Fibroblast of lung (primary cell): ENCODE data around the gene INS. TPM values are rescaled to one million over a fixed set of nuclear protein-coding genes. Genes with fewer than 3 reads are reported as not detected.
"Not testable (repeated sequence)": the region's sequence is repeated elsewhere in the genome, so short reads cannot be mapped to it uniquely, and the experiment has no call there.

ENCODE experiments used
- DNase-seq, 2 donors: peaks; one replicate each; pipeline versions ENCODE4 v3.0.0 to v3.0.0-alpha.2; 2010; ENCODE audit warnings: low read depth in 2 of 2
- H2AFZ ChIP-seq: 2 replicates; pipeline ENCODE4 v1.5.1; 2012; ENCODE audit warnings: low read length, control low read depth, inconsistent platforms
- H3K27ac ChIP-seq: 2 replicates; pipeline ENCODE4 v1.5.1; 2011; ENCODE audit warnings: low read length, control low read depth; ENCODE audit not compliant: insufficient read depth
- H3K27me3 ChIP-seq: 2 replicates; pipeline ENCODE4 v1.5.1; 2011; ENCODE audit warnings: mild to moderate bottlenecking, low read length; ENCODE audit not compliant: control insufficient read depth, insufficient read depth
- H3K36me3 ChIP-seq: 2 replicates; pipeline ENCODE4 v1.5.1; 2011; ENCODE audit warnings: low read length; ENCODE audit not compliant: control insufficient read depth, insufficient read depth
- H3K4me1 ChIP-seq: 2 replicates; pipeline ENCODE4 v1.5.1; 2011; ENCODE audit warnings: low read length; ENCODE audit not compliant: control insufficient read depth, insufficient read depth; ENCODE audit errors: extremely low read depth
- H3K4me2 ChIP-seq: 2 replicates; pipeline ENCODE4 v1.5.1; 2011; ENCODE audit warnings: low read length, control low read depth; ENCODE audit not compliant: insufficient read depth; ENCODE audit errors: extremely low read depth
- H3K4me3 ChIP-seq, 4 experiments: fragments of 200-600 bp in 1 of 4; sonication (generic) in 1 of 4; replicated peaks in 1 of 4; 2 replicates each; pipeline ENCODE4 v1.5.1; 2011 to 2016; ENCODE audit warnings: low read length in 4 of 4, low read depth in 3 of 4, mild to moderate bottlenecking in 3 of 4, control low read depth in 2 of 4, inconsistent platforms in 1 of 4, mixed read lengths in 1 of 4; ENCODE audit not compliant: insufficient read depth in 1 of 4; ENCODE audit errors: control extremely low read depth in 1 of 4
- H3K79me2 ChIP-seq: 2 replicates; pipeline ENCODE4 v1.5.1; 2012; ENCODE audit warnings: mild to moderate bottlenecking, low read length, inconsistent platforms; ENCODE audit not compliant: control insufficient read depth, insufficient read depth
- H3K9ac ChIP-seq: 2 replicates; pipeline ENCODE4 v1.5.1; 2011; ENCODE audit warnings: mild to moderate bottlenecking, low read length, control low read depth; ENCODE audit not compliant: insufficient read depth
- H3K9me3 ChIP-seq: 2 replicates; pipeline ENCODE4 v1.5.1; 2012; ENCODE audit warnings: low read depth, low read length; ENCODE audit not compliant: control insufficient read depth, insufficient read depth
- H4K20me1 ChIP-seq: 2 replicates; pipeline ENCODE4 v1.5.1; 2011; ENCODE audit warnings: low read length; ENCODE audit not compliant: control insufficient read depth, insufficient read depth; ENCODE audit errors: extremely low read depth
- CTCF ChIP-seq, 2 donors: IDR thresholded peaks in 1 of 2; conservative IDR thresholded peaks in 1 of 2; 1 replicate in 1 of 2; 2 replicates in 1 of 2; pipeline ENCODE4 v1.5.1; 2011 to 2012; ENCODE audit warnings: low read length in 2 of 2, control low read depth in 1 of 2, inconsistent platforms in 1 of 2, low read depth in 1 of 2, mild to moderate bottlenecking in 1 of 2
- EZH2 ChIP-seq: IDR thresholded peaks from 2 replicates; pipeline ENCODE4 v1.5.1; 2012; ENCODE audit warnings: low read length, control low read depth, mild to moderate bottlenecking; ENCODE audit errors: missing control alignments
- polyA plus RNA-seq, 2 donors: library from polyadenylated mRNA; depleted of rRNA in 1 of 2; stranded (reverse) in 1 of 2; unstranded in 1 of 2; fragments of >200 nt; gene quantifications; 2 replicates each; pipeline ENCODE4 v1.2.1, GENCODE V29; 2011 to 2012; ENCODE audit warnings: missing spikeins in 1 of 2
- total RNA-seq: library from RNA; depleted of rRNA; stranded (reverse); fragments of >200 nt; gene quantifications from 2 replicates; pipeline ENCODE4 v1.2.1, GENCODE V29; 2014

INS gene
- total and polyA plus RNA-seq, 2 donors (not counting 1 experiment from before 2014, with no cell fraction given) = not detected

- peak; percentile 5 to 28 for DNase-seq
- no peak overlapping the region for H3K9ac ChIP-seq
- H3K9me3 ChIP-seq = no peaks in the 10 kb centered on the region
- no peak overlapping the region for H3K27ac ChIP-seq
- no peaks in the 10 kb centered on the region for H3K36me3 ChIP-seq
- no peaks in the 10 kb centered on the region for H3K27me3 ChIP-seq
- no peak overlapping the region for H3K4me3 ChIP-seq
- H2AFZ ChIP-seq = no peak overlapping the region
- no peak for TF ChIP-seq EZH2
- TF ChIP-seq CTCF (conservative IDR thresholded peaks at IDR 0.05 in 1 of 2, IDR thresholded peaks at IDR 0.05 in 1 of 2; ENCODE audit: low read depth in 1 of 2, low read length in 2 of 2) = peak; percentile 71 to 86
- H4K20me1 ChIP-seq = no peaks in the 10 kb centered on the region
- no peaks in the 10 kb centered on the region for H3K4me1 ChIP-seq
- no peaks in the 10 kb centered on the region for H3K79me2 ChIP-seq
- no peak overlapping the region for H3K4me2 ChIP-seq
Observed at GRCh38 chr11:2194877-2195755, 34.1 kb upstream of the INS start.

- H3K4me1 ChIP-seq, H2AFZ ChIP-seq: not testable (repeated sequence)
Observed at GRCh38 chr11:2193888-2194595, 33.0 kb upstream of the INS start.

GRCh38 chr11:2193099-2193887 lies 32.3 kb upstream of the INS start:
- H4K20me1 ChIP-seq = no peaks in the 10 kb centered on the region
- no peak for TF ChIP-seq EZH2
- no peak for TF ChIP-seq CTCF (conservative IDR thresholded peaks at IDR 0.05 in 1 of 2, IDR thresholded peaks at IDR 0.05 in 1 of 2; ENCODE audit: low read depth in 1 of 2, low read length in 2 of 2)
- DNase-seq = no peak
- no peaks in the 10 kb centered on the region for H3K9me3 ChIP-seq
- H3K27me3 ChIP-seq = no peaks in the 10 kb centered on the region
- no peaks in the 10 kb centered on the region for H3K4me1 ChIP-seq
- H3K4me3 ChIP-seq = no peak overlapping the region
- H3K27ac ChIP-seq = no peak overlapping the region
- H3K79me2 ChIP-seq = no peaks in the 10 kb centered on the region
- H3K4me2 ChIP-seq = no peak overlapping the region
- no peak overlapping the region for H2AFZ ChIP-seq
- no peak overlapping the region for H3K9ac ChIP-seq
- H3K36me3 ChIP-seq = no peaks in the 10 kb centered on the region

More at GRCh38 chr11:2193888-2194595, 33.0 kb upstream of the INS start:
- H3K4me2 ChIP-seq, H4K20me1 ChIP-seq, H3K9me3 ChIP-seq, H3K27ac ChIP-seq, H3K79me2 ChIP-seq, H3K4me3 ChIP-seq, H3K36me3 ChIP-seq, DNase-seq, H3K27me3 ChIP-seq, H3K9ac ChIP-seq: not testable (repeated sequence)
